Eye (tissue), 1 donor: ENCODE data around the gene AFF1.
A peak's percentile ranks its signal among the peaks of the same experiment; 100 is the strongest.

Source experiments
- DNase-seq: peaks from one replicate; pipeline ENCODE4 v3.0.0-alpha.2; 2015

Gene AFF1

DNA sequence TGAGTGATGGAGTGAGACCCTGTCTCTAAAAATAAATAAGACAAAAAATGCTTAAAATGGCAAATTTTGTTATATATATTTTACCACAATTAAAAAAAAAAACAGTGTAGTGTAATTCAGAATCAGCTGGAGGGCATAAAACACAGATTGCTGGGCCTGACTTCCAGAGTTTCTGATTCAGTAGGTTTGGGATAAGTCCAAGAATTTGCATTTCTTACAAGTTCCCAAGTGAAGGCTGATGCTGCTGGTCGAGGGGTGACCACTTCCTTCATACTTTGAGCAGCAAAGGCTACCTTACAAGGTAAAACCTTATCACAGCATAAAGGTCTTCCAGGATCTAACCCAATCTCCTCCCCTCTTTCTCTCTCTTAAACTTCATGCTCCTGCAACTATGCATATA is 244.9 kb downstream of the AFF1 start:
- no peak for DNase-seq

GRCh38 chr4:87180767-87181166 is 246.0 kb downstream of the AFF1 start:
- DNase-seq: no peak

GRCh38 chr4:87185146-87185870 is 250.5 kb downstream of the AFF1 start:
- DNase-seq: peak; percentile 11

DNA sequence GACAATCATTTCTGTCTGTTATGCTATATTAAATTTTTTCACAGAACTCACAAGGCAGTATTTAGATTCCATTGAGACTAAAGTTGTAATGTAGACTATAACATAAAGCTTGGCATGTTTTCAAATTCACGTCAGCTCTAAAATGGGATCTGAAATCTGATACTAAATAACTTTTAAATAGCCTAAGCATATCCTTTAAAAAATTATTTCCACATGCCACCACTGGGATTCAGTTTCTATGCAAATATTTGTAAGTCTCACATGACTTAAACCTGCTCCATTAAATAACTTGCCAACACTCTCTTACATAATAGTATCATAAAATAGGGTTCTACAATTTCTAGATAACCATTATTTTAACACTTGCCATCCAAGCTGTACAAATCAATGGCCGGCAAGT is 253.2 kb downstream of the AFF1 start:
- DNase-seq: peak; percentile 63

GRCh38 chr4:87188932-87189331 is 254.1 kb downstream of the AFF1 start:
- DNase-seq: no peak
